NCI-H187 (cell line): ENCODE measurements around the gene ARX.

ENCODE experiments used
- DNase-seq, 2 experiments: peaks; one replicate each; lab custom pipeline; 2025; lab: John Stamatoyannopoulos, UW

The ARX gene

GRCh38 chrX:25015486-25016360, at the start of gene ARX:
ARX (minus strand) TSS chrX:25015965; CDS start chrX:25015737, 228 bp downstream.
- DNase-seq = no peak

DNA sequence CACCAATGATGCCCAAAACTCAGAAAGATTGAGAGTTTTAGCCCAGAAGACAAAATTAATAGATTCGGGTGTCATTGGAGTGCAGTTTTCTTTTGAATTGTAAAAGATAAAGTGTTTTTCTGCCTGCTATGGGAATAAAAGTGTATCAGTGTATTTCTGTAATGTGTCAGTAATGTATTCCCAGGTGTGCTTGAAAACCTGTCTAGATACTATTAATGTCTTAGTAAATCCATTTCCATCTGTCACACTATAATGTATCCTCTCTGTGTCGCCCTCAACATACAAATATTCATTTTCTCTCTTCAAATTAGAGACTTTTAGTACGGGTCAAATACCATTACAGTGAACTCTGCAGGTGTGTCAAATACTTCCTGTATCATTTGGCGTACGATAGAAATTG, 43.5 kb upstream of the ARX start:
- DNase-seq = no peak

DNA sequence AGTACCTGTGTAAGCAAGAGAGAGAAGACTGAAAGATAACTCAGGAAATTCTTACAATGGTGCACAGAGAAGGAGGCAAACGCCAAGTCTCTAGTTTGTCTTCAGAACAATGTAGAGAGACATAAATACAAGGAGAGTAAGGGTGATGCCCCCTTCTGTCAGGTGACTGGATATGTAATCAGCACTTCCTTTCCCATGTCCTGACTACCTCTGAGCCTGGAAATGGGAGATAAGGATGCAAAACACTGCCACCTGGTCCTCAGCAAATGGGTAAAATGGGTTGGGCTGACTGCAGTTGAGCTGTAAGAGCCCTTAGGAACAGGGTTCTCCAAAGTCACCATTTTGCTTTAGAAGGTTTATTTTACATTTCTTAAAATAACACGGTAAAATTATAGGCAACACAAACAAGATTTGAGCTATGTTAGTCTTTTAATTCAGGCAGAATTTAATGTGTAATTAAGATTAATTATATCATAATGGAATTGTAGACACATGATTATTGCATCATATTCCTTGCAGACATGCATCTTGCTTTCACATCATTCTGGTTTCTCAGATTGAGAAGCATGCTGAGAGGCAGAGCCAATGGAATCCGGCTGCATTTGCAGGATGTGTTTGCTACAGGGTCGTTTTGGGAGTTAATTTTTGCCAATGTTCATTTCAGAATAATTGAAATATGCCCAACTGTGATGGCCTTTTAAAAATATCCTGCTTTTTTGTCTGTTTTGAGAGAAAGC, 37.2 kb upstream of the ARX start:
- DNase-seq = no peak

- DNase-seq = no peak
Observed at GRCh38 chrX:25049971-25050370, 34.2 kb upstream of the ARX start.

DNA sequence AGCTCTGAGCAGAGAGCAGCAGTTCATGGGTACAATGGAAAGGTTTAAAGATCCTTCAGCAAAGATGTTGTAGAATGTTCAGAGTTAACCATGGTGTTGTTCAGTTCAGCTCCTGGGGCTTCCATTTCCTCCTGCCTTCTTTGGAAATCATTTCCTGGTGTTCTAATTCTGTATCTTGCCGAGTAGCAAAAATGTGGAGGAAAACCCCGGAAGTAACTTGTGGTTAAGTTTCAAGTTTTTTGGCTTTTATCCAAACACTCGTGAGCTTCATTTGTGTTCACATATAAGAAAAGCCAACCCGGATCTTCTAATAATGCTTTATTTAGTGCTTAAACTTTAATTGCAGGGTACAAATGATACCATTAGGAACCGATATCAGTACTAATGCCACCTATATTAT, 33.6 kb upstream of the ARX start:
- no peak for DNase-seq

GRCh38 chrX:25048178-25048577, 32.4 kb upstream of the ARX start:
- no peak for DNase-seq

DNA sequence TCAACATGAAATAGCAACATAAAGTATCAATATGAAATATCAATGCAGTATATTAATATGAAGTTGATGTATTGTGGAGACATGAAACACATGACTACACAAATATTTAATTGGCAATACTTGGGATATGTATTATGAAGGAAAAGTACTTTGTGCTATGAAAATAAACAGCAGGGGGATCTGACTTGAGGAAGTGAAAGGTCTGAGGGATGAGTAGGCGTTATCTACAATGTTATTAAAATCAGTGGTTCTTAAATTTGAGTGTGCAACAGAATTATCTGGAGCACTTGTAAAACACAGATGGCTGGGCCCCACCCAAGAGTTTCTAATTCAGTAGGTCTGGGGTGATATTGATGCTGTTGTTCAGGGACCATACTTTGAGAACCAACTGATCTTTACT, 27.4 kb upstream of the ARX start:
- no peak for DNase-seq

DNA sequence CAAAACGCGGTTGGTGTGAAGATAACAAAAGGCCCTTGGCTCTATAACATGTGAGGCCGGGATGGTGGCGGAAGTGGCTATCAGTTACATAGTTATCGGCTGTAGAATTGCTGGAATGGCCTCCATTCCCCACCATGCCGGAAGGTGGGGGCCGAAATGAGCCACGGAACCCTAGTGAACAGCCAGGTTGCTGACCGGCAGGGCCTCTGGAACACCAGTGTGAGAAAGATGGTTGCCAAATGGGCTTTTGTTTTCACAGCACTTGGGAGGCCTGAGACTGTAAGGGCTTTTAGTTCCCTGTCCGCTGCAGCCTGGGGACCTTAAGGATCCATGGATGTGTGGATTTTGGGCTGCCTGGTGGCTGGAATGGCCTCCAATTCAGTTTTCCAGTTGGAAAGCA, 23.3 kb upstream of the ARX start:
- DNase-seq = no peak

DNA sequence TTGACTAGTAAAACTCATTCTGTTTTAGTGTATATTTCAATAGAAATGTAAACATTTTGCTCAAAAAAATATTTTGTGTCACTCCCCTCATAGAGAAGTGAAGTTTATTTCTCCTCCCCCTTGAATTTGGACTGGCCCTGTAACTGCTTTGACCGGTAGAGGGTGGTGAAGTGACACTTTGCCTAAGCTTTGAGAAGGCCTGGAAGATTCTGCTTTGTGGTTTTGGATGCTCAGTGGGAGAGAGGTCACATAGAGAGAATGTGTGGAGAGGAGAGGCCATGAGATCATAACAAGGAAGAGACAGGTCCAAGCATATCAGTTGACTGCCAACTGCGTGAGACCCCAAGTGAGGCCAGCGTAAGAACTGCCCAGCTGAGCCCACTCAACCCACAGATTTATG, 19.1 kb upstream of the ARX start:
- no peak for DNase-seq

GRCh38 chrX:25029288-25029825, 13.6 kb upstream of the ARX start:
- no peak for DNase-seq

DNA sequence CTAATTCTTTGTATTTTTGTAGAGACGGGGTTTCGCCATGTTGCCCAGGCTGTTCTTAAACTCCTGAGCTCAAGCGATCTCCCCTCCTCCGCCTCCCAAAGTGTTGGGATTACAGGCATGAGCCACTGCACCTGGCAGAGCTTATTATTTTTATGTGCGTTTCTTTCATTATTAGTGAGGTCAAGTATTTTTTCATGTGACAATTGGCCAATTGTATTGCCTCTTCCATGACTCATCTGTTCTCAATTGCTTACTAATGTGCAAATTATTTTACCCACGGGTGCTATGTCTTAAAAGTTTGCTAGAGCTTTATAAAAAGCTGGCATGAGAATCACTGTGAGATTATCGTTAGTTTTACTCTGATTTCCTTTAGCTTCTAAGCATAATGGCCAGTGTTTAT, 13.0 kb upstream of the ARX start:
- DNase-seq = no peak

- DNase-seq = no peak
Observed at GRCh38 chrX:25026576-25026975, 10.8 kb upstream of the ARX start.

DNA sequence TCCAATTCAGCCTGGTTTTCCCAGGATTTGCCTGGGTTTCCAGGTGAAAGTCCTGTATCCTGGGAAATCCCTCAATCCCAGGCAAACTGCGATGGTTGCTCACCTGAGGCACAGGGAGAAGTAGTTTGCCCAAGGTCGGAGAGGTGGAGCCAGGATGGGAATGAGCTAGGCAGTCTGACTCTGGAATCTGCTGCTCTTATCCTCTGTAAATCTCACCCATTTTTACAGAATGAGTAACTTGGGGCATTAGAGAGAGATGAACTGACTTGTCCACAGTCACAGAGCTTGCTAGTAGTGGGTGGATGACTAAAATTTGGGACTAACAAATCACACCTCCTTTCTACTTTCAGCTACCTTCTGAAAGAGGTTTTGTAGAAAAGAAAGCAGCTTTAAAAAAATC, 9.8 kb upstream of the ARX start:
- DNase-seq = no peak

DNA sequence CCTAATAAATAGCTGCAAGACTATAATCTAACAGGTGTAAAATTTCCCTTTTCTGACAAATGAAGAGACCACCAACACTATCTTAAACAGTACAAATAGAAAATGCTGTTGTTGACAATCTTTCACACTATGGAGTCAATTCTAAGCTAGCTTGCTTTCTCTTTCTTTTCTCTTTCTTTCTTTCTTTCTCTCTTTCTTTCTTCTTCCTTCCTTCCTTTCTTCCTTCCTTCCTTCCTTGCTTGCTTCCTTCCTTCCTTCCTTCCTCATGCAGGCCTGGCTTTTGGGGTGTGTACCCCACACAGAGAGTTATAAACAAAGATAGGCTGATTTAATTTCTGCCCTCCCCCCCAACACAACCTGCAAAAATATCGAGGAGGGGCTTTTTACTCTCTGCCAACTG, 8.1 kb upstream of the ARX start:
- DNase-seq = no peak

GRCh38 chrX:25022499-25023325, 6.9 kb upstream of the ARX start:
- DNase-seq = no peak

DNA sequence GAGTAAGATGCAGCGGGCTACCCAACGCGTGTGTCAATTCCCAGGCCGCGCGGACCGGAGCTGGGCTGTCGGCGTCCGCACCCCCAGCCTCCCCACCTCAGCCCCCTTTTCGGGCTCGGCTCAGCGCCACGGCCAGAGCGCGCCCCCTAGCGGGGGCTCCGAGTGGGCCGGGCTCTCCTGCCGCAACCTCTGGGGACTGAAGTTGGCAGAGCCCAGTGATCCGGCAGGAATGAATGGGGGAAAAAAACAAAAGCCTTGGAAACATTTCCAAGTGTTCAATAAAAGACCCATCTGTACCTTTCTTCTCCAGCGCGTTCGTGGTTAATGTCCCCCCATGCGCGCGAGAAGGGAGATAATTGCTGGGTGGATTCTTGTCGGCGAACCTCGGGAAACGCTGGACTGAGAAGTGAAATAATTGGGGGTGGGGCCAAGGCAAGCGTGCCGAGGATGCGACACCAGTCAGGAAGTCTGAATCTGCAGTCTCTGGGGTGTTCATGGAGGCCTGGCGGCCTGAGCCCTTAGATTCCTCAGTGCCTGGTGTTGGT, 5.2 kb upstream of the ARX start:
- DNase-seq = no peak

DNA sequence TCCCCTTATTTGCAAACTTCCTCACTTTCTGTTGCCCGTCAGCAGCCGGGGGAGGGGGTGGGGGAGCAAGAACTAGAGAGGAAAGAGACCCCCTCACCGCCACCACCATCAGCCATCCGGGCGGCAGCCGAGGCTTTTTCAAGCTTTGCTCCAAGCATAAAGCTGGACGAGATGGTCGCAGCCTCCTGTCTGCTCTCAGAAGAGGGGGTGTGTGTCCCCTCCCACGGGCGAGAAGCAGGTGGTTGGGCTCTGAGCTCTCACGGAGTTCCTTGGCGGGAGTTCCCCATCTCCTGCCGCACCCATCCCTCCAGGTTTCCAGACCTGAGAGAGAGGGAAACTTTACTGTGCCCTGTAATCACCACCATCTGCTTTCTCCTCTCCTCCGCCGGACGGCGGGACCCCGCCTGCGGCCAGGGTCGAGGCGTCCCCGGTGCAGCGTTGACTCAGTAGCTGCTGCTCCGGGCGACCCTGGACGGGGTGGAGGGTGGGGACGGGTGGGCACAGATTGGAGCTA, 4.7 kb upstream of the ARX start:
- no peak for DNase-seq

GRCh38 chrX:25019707-25020390, 4.1 kb upstream of the ARX start:
- no peak for DNase-seq

GRCh38 chrX:25018682-25019081, 2.9 kb upstream of the ARX start:
- DNase-seq = no peak

DNA sequence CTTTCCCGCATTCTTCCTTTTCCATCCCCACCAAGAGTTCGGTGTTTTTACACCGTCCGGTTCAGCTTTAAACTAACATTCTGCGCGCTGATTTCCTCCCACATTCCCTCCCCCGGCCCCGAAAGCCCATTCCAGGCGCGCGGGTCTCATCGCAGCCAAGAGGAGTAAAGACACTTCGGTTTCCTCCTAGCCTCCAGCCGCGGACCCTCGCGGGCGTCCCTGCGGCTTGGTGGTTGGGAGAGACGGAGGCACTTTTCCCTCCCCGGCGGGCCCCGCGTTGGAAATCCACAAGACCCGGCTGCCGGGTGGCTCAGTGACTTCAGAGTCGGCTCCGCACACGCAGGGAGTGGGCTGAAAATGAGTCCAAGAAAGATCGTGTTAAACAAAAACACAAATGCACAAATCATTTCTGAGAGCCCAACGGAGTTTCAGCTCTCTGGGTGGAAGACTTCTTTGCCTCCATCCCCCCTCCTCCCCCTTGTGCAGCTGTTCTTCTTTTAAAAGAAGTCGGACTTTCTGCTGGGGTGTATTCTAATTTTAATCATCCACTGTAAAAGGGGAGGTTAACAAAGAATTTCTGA, 2.0 kb upstream of the ARX start:
- no peak for DNase-seq
